DMS53 (cell line): Measurements from ENCODE around the gene TEX26.
"Not testable (repeated sequence)": the region's sequence is repeated elsewhere in the genome, so short reads cannot be mapped to it uniquely, and the experiment has no call there.

Source experiments
- DNase-seq: peaks from one replicate; lab custom pipeline; 2025; lab: John Stamatoyannopoulos, UW

TEX26 gene

GRCh38 chr13:30918662-30919405 is 13.6 kb upstream of the TEX26 start:
- DNase-seq: no peak

- no peak for DNase-seq
These were observed 12.1 kb upstream of the TEX26 start for GRCh38 chr13:30920162-30920909.

- DNase-seq: no peak
These were observed 9.0 kb upstream of the TEX26 start for GRCh38 chr13:30923418-30923817.

GRCh38 chr13:30924721-30925120 is 7.7 kb upstream of the TEX26 start:
- DNase-seq: no peak

- DNase-seq: no peak
These were observed 7.0 kb upstream of the TEX26 start for GRCh38 chr13:30925429-30925828.

GRCh38 chr13:30926781-30927180 is 5.7 kb upstream of the TEX26 start:
- no peak for DNase-seq

- DNase-seq: not testable (repeated sequence)
These were observed 5.3 kb upstream of the TEX26 start for GRCh38 chr13:30927188-30927587.

GRCh38 chr13:30927595-30927994 is 4.9 kb upstream of the TEX26 start:
- no peak for DNase-seq

- DNase-seq: no peak
These were observed 3.5 kb upstream of the TEX26 start for GRCh38 chr13:30928978-30929377.

- DNase-seq: no peak
These were observed 856 bp downstream of the TEX26 start for GRCh38 chr13:30933354-30933670.

- no peak for DNase-seq
These were observed 1.9 kb downstream of the TEX26 start for GRCh38 chr13:30934381-30934780.

- DNase-seq: no peak
These were observed 2.3 kb downstream of the TEX26 start for GRCh38 chr13:30934803-30935202.

- DNase-seq: no peak
These were observed 4.5 kb downstream of the TEX26 start for GRCh38 chr13:30936971-30937370.

- no peak for DNase-seq
These were observed 11.4 kb downstream of the TEX26 start for GRCh38 chr13:30943881-30944280.

- peak; percentile 20 for DNase-seq
These were observed 24.9 kb downstream of the TEX26 start for GRCh38 chr13:30957258-30957943.

- DNase-seq: no peak
These were observed 27.2 kb downstream of the TEX26 start for GRCh38 chr13:30959678-30960077.

- DNase-seq: no peak
These were observed 31.3 kb downstream of the TEX26 start for GRCh38 chr13:30963791-30964190.

GRCh38 chr13:30965380-30965779 is 32.9 kb downstream of the TEX26 start:
- DNase-seq: no peak

GRCh38 chr13:30966101-30966500 is 33.6 kb downstream of the TEX26 start:
- DNase-seq: no peak

GRCh38 chr13:30968846-30969245 is 36.4 kb downstream of the TEX26 start:
- no peak for DNase-seq

GRCh38 chr13:30971575-30971974 is 39.1 kb downstream of the TEX26 start:
- DNase-seq: no peak

GRCh38 chr13:30972888-30973377 is 40.5 kb downstream of the TEX26 start:
- DNase-seq: peak; percentile 85

GRCh38 chr13:30974350-30974749 is 41.9 kb downstream of the TEX26 start:
- no peak for DNase-seq
